DLD1 (cell line): ENCODE results near the gene ZNF544.

ENCODE experiments used
- in situ Hi-C: cut with HindIII; loops from 2 replicates; pipeline ENCODE4 v1.10.0; 2017; ENCODE audit warnings: low sequenced_read_pairs

ZNF544 gene

DNA sequence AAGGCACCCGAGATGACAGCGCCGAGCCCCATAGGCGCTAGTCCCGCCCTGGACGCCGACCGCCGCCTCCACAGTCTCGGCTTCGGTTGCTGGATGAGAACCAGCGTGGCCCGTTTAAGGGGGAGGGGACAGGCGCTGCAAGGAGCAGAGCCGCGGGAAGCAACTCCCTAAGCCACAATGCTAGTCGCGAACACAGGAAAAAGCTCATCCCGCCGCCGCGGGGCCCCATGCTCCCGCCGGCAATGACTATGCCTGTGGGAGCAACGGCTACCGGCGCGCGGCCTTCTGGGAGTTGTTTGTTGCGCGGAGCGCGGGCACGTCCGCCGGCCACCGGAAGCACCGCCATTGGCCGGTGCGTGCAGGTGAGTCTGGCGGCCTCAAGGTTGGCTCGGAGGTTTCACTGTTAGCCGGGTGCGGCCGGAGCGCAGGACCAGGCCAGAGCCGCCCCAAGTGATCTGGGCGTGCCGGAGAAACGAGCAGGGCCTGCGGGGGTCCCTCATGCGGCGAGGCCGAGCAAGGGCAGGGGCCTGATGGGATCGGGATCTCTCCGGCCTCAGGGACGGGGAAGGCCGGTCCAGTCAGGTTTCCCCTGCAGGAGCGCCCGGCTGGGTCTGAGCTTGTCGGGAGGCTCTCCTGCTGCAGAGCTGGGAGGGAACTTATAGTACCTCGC lies at the start of gene ZNF544:
Gene ZNF544, plus strand, starts transcription at position 330 of the 670 bp plus-strand sequence. CDS start 15,110 bp downstream, outside the sequence.
- in situ Hi-C loops, result no loop called here

GRCh38 chr19:58181902-58182576 lies 46.7 kb upstream of the ZNF544 start:
- in situ Hi-C loops, result no loop called here

DNA sequence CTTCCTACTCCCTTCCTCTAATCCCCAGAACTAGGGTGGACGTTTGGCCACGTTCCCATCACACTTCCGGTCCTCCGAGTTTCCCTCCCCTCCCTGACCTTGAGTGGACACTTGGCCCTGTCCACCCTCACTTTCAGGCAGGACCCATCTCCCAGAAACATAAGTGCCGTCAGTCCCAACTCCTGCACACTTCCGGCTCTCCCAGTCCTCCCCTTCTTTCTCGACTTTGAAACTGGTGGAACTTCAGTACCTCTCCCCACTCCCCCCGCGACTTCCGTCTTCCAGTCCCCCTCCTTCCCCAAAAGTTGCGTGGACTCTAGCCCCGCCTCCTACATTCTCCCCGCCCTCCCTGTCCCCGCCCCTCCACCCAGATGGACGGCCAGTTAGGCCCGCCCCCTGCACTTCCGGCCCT lies 46.1 kb upstream of the ZNF544 start:
- in situ Hi-C loops, result no loop called here

DNA sequence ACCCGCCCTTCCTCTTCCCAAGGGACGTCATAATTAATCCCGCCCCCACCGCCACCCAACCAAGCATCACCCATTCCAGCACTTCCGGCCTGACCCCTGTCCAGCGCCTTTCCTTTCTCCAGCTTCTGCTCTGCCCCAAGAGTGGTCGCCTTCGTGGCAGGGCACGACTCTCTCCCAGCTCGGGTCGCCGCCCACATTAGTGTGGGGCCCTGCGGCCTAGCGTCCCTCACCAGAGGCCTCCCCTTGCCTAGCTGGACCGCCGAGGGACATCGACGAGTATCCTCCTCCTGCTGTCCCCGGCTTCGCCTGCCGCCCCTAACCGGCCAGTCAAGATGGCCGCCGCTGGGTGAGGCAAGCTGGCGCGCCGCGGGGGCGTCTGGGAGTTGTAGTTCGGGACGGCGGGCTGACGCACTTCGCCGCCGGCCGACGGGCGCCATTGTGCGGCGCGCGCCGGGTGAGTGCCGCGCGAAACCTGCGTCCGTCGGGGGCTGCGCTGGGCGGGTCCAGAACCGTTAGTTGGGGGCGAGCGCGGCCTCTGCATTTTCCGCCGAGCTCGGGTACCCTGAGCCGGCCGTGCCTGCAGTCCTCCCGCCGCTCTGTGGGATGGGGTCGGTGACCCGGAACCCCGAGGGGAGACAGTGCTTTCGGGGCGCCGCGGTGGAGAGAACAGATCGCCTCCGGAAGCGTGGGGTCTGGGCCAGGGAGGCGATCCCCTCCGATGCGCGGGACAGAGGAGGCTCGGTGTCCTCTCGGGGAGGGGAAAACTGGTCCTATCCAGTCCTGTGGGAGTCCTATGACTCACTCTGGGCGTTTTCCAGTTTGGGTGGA lies 45.5 kb upstream of the ZNF544 start, which contains the start of gene ZNF274:
Gene ZNF274, plus strand, starts transcription at position 73 of the 828 bp plus-strand sequence. CDS start 905 bp downstream, outside the sequence.
- in situ Hi-C loops, result no loop called here

GRCh38 chr19:58183817-58184215 lies 44.9 kb upstream of the ZNF544 start:
- in situ Hi-C loops, result no loop called here

- in situ Hi-C loops, result no loop called here
Measured at GRCh38 chr19:58196901-58197616, 31.7 kb upstream of the ZNF544 start.

- in situ Hi-C loops, result no loop called here
Measured at GRCh38 chr19:58203814-58204475, 24.8 kb upstream of the ZNF544 start.

DNA sequence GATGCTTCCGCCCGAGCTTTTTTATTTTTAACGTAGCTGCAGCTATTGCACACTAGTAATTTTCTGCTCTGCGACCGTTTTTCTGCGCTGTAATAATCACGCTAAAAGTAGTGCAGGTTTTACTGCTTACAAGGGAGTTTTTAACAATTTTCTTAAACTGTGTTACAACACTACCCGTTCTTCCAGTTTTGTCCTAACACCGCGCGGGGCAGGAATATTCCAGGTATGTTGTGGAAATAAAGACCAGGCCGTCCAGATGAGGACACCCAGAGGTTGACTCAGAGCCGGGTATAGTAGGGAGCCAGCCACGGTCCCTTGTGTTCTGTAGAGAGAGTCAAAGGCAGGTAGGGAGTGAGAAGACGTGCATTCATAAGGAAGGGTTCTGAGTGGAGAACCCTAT lies 24.1 kb upstream of the ZNF544 start:
- in situ Hi-C loops, result no loop called here

DNA sequence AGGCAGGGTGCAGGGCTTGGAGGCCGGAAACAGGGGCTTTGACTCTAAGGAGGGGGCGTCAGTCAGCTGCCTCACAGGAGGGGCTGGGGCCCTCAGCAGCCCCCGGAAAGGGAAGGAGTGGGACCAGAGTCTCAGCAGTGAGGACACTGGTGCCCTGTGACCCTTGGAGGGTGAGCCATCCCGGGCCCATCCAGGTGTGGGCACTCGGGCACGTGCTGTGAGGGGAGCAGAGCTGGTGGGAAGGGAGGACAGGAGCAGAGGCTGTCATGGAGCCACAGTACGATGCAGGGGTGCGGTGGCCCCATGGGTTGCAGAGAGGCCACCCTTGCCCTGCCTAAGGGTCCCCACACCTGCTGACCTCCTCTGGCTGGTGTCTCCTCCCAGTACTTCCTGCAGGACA lies 19.1 kb upstream of the ZNF544 start:
- in situ Hi-C loops, result no loop called here

DNA sequence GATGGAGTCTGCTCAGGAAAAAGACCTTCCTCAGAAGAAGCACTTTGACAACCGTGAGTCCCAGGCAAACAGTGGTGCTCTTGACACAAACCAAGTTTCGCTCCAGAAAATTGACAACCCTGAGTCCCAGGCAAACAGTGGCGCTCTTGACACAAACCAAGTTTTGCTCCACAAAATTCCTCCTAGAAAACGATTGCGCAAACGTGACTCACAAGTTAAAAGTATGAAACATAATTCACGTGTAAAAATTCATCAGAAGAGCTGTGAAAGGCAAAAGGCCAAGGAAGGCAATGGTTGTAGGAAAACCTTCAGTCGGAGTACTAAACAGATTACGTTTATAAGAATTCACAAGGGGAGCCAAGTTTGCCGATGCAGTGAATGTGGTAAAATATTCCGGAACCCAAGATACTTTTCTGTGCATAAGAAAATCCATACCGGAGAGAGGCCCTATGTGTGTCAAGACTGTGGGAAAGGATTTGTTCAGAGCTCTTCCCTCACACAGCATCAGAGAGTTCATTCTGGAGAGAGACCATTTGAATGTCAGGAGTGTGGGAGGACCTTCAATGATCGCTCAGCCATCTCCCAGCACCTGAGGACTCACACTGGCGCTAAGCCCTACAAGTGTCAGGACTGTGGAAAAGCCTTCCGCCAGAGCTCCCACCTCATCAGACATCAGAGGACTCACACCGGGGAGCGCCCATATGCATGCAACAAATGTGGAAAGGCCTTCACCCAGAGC lies 16.2 kb upstream of the ZNF544 start:
- in situ Hi-C loops, result no loop called here

- in situ Hi-C loops, result no loop called here
Measured at GRCh38 chr19:58213075-58213369, 15.7 kb upstream of the ZNF544 start.

DNA sequence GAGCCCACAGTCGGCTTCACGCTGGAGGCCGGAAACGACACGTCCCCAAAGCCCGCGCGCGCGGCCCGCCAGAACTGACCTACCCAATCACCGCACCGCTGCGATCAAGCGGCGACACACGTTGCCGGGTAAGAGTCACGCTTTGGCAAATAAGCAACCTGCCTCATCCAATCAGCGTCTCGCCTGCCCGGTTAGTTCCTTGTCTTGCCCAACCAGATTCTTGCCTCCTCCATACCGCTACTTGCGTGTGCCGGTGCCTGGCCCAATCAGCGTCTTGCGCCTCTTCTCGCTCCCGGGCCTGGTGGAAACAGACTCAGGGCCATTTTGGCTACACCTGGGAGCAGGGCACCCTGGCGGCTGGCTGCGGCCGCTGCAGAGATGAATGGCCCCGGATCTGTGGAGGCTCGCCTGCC lies 11.6 kb upstream of the ZNF544 start:
- in situ Hi-C loops, result no loop called here

DNA sequence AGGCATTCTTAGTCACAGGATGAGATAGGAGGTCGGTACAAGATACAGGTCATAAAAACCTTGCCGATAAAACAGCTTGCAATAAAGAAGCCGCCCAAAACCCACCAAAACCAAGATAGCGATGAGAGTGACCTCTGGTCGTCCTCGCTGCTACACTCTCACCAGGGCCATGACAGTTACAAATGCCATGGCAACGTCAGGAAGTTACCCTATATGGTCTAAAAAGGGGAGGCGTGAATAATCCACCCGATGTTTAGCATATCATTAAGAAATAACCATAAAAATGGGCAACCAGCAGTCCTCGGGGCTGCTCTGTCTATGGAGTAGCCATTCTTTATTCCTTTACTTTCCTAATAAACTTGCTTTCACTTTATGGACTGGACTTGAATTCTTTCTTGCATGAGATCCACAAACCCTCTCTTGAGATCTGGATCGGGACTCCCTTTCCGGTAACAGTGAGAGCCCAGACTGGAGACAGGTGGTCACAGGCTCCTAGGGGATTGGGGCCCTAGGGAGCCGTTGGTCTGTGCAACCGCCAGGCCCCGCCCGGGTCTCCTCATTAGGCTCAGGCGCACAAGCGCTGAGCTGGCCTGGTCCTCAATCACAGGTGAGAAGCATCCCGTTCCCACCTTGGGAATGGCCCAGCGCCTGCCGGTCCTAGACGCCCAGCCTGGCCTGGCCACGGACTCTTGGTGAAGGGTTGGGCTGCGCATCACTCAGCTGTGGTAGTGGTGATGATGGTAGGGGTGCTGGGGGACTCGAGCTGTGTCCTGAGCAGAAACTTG lies 10.9 kb upstream of the ZNF544 start:
- in situ Hi-C loops, result no loop called here

DNA sequence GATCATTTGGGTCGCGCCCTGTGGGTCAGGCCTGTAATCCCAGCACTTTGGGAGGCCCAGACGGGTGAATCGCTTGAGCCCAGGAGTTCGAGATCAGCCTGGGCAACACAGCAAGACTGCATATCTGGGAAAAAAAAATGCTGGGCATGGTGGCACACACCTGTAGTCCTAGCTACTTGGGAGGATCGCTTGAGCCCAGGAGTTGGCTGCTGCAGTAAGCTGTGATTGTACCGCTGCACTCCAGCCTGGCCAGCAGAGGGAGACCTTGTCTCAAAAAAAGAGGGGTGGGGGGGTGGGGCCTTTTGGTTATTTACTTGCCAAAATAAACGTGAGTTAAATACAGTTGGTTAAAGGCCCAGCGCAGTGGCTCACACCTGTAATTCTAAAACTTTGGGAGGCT lies 9.8 kb upstream of the ZNF544 start:
- in situ Hi-C loops, result no loop called here

DNA sequence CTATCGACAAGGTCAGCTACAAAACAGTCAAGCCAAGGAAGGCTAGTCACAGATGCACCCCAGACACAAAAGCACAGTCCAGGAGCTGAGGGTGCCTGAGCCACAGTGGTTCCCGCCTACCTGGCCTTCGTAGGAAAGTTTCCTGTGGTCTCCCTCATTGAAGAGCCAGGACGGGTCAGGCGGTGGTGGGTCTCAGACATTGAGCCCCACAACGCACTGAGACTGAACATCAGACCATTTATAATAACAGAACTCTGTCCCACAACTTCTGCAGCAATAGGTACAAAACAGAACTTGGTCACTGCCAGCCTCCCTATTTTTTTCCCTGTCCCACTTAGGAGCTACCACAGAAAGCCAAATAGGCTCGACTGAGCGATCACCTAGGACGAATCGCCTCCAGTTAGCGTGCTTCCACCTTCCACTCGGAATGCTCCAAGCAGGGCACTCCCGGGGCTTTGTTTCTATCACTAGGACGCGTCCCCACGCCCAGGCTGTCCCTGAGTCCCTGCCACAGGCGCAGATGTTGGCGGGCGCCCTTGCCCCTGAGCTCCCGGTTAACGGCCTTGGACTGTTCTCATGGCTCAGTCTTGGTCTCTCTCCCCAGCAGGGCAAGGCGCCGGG lies 640 bp upstream of the ZNF544 start:
- in situ Hi-C loops, result no loop called here

DNA sequence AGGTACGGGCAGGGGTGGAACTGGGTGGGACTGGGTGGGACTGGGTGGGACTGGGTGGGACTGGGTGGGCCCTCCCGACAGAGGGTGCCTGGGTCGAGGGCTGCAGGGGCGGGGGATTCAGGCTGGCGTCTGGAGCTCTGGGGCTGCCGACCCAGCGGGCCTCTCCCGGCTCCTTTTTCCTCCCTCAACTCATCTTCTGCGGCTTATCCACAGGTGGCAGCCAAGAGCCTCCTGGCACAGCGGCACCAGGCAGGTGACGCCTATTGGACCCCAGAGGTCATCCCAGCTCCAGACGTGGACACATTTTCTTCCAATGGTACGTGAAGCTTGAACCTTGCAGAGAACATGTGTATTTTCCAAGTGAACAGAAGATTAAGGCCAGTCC lies 533 bp downstream of the ZNF544 start:
- in situ Hi-C loops, result no loop called here

GRCh38 chr19:58237324-58237723 lies 8.6 kb downstream of the ZNF544 start:
- in situ Hi-C loops, result loop anchor here (10.0 kb wide), 1 partner anchor 77 kb away; no protein-coding TSS in a partner anchor

GRCh38 chr19:58243351-58243750 lies 14.6 kb downstream of the ZNF544 start:
- in situ Hi-C loops, result no loop called here

- in situ Hi-C loops, result no loop called here
Measured at GRCh38 chr19:58248886-58249285, 20.2 kb downstream of the ZNF544 start.
